ENCODE data around the gene NOS1AP.

DNA sequence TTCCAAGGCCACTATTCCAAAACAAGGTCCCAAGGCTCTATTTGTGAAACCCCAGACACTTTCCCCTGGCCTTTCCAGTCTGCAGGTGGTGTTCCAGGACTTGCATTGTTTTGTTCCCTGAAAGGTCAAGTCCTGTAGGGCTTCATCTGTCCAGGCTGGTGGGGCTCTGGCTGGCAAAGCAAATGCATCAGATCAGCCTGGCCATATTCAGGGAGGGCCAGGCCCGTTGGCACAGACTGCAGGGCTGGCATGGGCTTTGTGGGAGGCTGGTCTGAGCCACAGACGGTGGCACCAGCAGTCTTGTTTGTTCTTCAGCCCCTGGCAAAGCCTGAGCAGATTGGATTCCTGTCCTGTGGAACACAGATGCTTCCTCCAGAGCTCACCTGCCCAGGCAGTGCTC, 214.2 kb downstream of the NOS1AP start:
- TF ChIP-seq, protein P1, sequence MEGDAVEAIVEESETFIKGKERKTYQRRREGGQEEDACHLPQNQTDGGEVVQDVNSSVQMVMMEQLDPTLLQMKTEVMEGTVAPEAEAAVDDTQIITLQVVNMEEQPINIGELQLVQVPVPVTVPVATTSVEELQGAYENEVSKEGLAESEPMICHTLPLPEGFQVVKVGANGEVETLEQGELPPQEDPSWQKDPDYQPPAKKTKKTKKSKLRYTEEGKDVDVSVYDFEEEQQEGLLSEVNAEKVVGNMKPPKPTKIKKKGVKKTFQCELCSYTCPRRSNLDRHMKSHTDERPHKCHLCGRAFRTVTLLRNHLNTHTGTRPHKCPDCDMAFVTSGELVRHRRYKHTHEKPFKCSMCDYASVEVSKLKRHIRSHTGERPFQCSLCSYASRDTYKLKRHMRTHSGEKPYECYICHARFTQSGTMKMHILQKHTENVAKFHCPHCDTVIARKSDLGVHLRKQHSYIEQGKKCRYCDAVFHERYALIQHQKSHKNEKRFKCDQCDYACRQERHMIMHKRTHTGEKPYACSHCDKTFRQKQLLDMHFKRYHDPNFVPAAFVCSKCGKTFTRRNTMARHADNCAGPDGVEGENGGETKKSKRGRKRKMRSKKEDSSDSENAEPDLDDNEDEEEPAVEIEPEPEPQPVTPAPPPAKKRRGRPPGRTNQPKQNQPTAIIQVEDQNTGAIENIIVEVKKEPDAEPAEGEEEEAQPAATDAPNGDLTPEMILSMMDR (IDR thresholded peaks at IDR 0.05; ENCODE audit: extremely low read depth in 1 of 2, insufficient read depth in 1 of 2, low read depth in 1 of 2, low read length in 2 of 2), result no peak
- TF ChIP-seq, protein P2, sequence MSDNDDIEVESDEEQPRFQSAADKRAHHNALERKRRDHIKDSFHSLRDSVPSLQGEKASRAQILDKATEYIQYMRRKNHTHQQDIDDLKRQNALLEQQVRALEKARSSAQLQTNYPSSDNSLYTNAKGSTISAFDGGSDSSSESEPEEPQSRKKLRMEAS (IDR thresholded peaks at IDR 0.05; ENCODE audit: insufficient read depth, insufficient read length), result no peak
- TF ChIP-seq EZH2 (IDR thresholded peaks at IDR 0.05; ENCODE audit: borderline replicate concordance, low read depth, low read length, severe bottlenecking), result no peak
